ENCODE results near the gene ZNF747. TPM values are rescaled to one million over a fixed set of nuclear protein-coding genes. Genes with fewer than 3 reads are reported as not detected.
A peak's percentile ranks its signal among the peaks of the same experiment; 100 is the strongest.
"Not testable (repeated sequence)": the region's sequence is repeated elsewhere in the genome, so short reads cannot be mapped to it uniquely, and the experiment has no call there.

The ZNF747 gene
- polyA plus RNA-seq, 1 donor from 2014 or later = 14.8 TPM

- Mint-ChIP-seq H3K4me1 (peaks cover 0 to 6% (median 5%) of the 10 kb centered on the region in 3 donors), H3K27me3 (no peaks in the 10 kb centered on the region), H3K9me3 (no peaks in the 10 kb centered on the region), H3K27ac (peak overlapping the region in 1 of 3 donors; percentile 8), H3K4me3 (no peak overlapping the region), H3K36me3 (no peaks in the 10 kb centered on the region)
Observed at GRCh38 chr16:30548416-30549253, 14.0 kb upstream of the ZNF747 start.

GRCh38 chr16:30546115-30546514, 11.5 kb upstream of the ZNF747 start:
- no peaks in the 10 kb centered on the region for H3K36me3 Mint-ChIP-seq

GRCh38 chr16:30543067-30543466, 8.4 kb upstream of the ZNF747 start:
- Mint-ChIP-seq H3K4me1 (peaks cover 0 to 4% (median 3%) of the 10 kb centered on the region in 3 donors), H3K4me3 (no peak overlapping the region), H3K27ac (no peak overlapping the region), H3K27me3 (no peaks in the 10 kb centered on the region), H3K9me3 (no peaks in the 10 kb centered on the region), H3K36me3 (no peaks in the 10 kb centered on the region)

More at GRCh38 chr16:30546115-30546514, 11.5 kb upstream of the ZNF747 start:
- Mint-ChIP-seq H3K9me3 (no peaks in the 10 kb centered on the region), H3K27ac (no peak overlapping the region), H3K4me1 (peaks cover 0 to 3% (median 1%) of the 10 kb centered on the region in 3 donors), H3K4me3 (peak overlapping the region in 1 of 4 donors; percentile 6), H3K27me3 (no peaks in the 10 kb centered on the region)

GRCh38 chr16:30541502-30542329, 7.1 kb upstream of the ZNF747 start:
- H3K4me1 Mint-ChIP-seq = peaks cover 0 to 8% (median 1%) of the 10 kb centered on the region in 3 donors
- no peak overlapping the region for H3K4me3 Mint-ChIP-seq
- no peaks in the 10 kb centered on the region for H3K9me3 Mint-ChIP-seq
- peaks cover 1% of the 10 kb centered on the region for H3K36me3 Mint-ChIP-seq
- no peaks in the 10 kb centered on the region for H3K27me3 Mint-ChIP-seq
- H3K27ac Mint-ChIP-seq = no peak overlapping the region

- not testable (repeated sequence) for H3K27me3 Mint-ChIP-seq, H3K36me3 Mint-ChIP-seq, H3K27ac Mint-ChIP-seq, H3K9me3 Mint-ChIP-seq
- Mint-ChIP-seq H3K4me3 (peak overlapping the region in 1 of 4 donors; percentile 46), H3K4me1 (peaks cover 4 to 14% (median 5%) of the 10 kb centered on the region in 3 donors)
Observed at GRCh38 chr16:30540916-30541464, 6.3 kb upstream of the ZNF747 start.

- H3K9me3 Mint-ChIP-seq, H3K27ac Mint-ChIP-seq, H3K36me3 Mint-ChIP-seq, H3K27me3 Mint-ChIP-seq, H3K4me3 Mint-ChIP-seq: not testable (repeated sequence)
- H3K4me1 Mint-ChIP-seq = peaks cover 5 to 17% (median 12%) of the 10 kb centered on the region in 3 donors
Observed at GRCh38 chr16:30539986-30540526, 5.4 kb upstream of the ZNF747 start.

- Mint-ChIP-seq H3K4me3 (no peak overlapping the region), H3K36me3 (peaks cover 1% of the 10 kb centered on the region), H3K4me1 (peaks cover 5 to 17% (median 16%) of the 10 kb centered on the region in 3 donors), H3K27me3 (no peaks in the 10 kb centered on the region), H3K9me3 (no peaks in the 10 kb centered on the region), H3K27ac (no peak overlapping the region)
Observed at GRCh38 chr16:30539000-30539964, 4.6 kb upstream of the ZNF747 start.

- not testable (repeated sequence) for H3K36me3 Mint-ChIP-seq
Observed at GRCh38 chr16:30536391-30537024, 1.9 kb upstream of the ZNF747 start.

GRCh38 chr16:30535777-30536190, 1.1 kb upstream of the ZNF747 start:
- Mint-ChIP-seq H3K4me1 (peaks cover 9 to 21% (median 16%) of the 10 kb centered on the region in 3 donors), H3K4me3 (peak overlapping the region; percentile 94 to 100 (median 98)), H3K27me3 (no peaks in the 10 kb centered on the region), H3K9me3 (no peaks in the 10 kb centered on the region), H3K27ac (peak overlapping the region; percentile 96 to 99 (median 96)), H3K36me3 (peaks cover 1% of the 10 kb centered on the region)

More at GRCh38 chr16:30536391-30537024, 1.9 kb upstream of the ZNF747 start:
- Mint-ChIP-seq H3K4me1 (peaks cover 9 to 21% (median 16%) of the 10 kb centered on the region in 3 donors), H3K4me3 (peak overlapping the region in 3 of 4 donors; percentile 98 to 100 (median 99)), H3K27ac (peak overlapping the region; percentile 96 to 99 (median 96))
- H3K9me3 Mint-ChIP-seq, H3K27me3 Mint-ChIP-seq: not testable (repeated sequence)

- peak overlapping the region; percentile 96 to 99 (median 96) for H3K27ac Mint-ChIP-seq
- peaks cover 9 to 21% (median 16%) of the 10 kb centered on the region in 3 donors for H3K4me1 Mint-ChIP-seq
- no peaks in the 10 kb centered on the region for H3K9me3 Mint-ChIP-seq
Observed at GRCh38 chr16:30535106-30535776, 583 bp upstream of the ZNF747 start.

GRCh38 chr16:30533748-30534367, 800 bp downstream of the ZNF747 start:
- H3K4me3 Mint-ChIP-seq = peak overlapping the region; percentile 90 to 100 (median 96)
- H3K4me1 Mint-ChIP-seq = peaks cover 9 to 18% (median 16%) of the 10 kb centered on the region in 3 donors
- H3K36me3 Mint-ChIP-seq = peaks cover 1% of the 10 kb centered on the region
- no peaks in the 10 kb centered on the region for H3K27me3 Mint-ChIP-seq
- H3K9me3 Mint-ChIP-seq = no peaks in the 10 kb centered on the region
- H3K27ac Mint-ChIP-seq = peak overlapping the region; percentile 76 to 99 (median 94)

More at GRCh38 chr16:30535106-30535776, 583 bp upstream of the ZNF747 start:
- no peaks in the 10 kb centered on the region for H3K27me3 Mint-ChIP-seq
- peaks cover 1% of the 10 kb centered on the region for H3K36me3 Mint-ChIP-seq
- peak overlapping the region; percentile 94 to 100 (median 98) for H3K4me3 Mint-ChIP-seq

GRCh38 chr16:30533146-30533522, 1.5 kb downstream of the ZNF747 start:
- no peaks in the 10 kb centered on the region for H3K9me3 Mint-ChIP-seq
- peaks cover 1% of the 10 kb centered on the region for H3K36me3 Mint-ChIP-seq
- H3K4me1 Mint-ChIP-seq = peaks cover 12 to 21% (median 16%) of the 10 kb centered on the region in 3 donors
- no peaks in the 10 kb centered on the region for H3K27me3 Mint-ChIP-seq
- H3K27ac Mint-ChIP-seq = peak overlapping the region in 2 of 3 donors; percentile 82 to 99
- H3K4me3 Mint-ChIP-seq = peak overlapping the region in 3 of 4 donors; percentile 73 to 90 (median 89)
